ENCODE measurements around the gene TEDC1.

Gene TEDC1

DNA sequence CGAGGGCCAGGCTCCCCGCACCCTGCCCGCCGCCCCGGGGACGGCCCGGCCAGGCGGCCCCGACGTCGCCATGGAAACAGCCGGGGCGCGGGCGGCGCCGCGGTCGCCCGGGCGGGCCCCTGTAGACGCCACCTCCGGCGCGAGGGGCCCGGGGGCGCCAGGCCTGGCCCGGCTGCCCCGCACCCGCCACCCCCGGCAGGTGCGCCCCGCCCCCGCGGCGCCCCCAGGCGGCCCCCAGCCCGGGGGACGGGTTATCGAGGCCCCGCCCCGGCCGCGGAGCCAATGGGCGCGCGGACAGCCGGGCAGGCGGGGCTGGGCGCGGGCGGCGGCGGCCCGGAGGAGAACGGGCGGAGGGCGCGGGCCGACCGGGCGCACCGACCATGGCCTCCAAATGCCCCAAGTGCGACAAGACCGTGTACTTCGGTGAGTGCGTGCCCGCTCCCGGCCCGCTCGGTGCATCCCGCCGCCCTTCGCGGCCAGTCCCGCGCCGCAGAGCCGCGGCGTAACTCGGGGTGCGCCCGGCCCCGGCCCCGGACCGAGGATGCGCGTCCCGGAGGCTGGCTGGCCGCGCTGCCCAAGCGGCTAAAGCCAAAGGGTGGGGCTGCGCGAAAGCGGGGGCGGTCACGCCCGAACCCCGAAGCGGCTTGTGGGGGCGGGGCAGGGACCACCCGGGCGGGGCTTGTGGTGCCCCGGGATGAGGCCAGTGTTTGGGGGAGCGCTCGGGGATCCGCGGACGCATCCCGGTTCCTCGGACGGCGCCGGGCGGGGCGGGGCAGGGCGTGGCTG lies 16.4 kb upstream of the TEDC1 start, which contains the start of gene CRIP2:
Gene CRIP2, plus strand, starts transcription at position 339 of the 786 bp plus-strand sequence. Its CDS starts 42 bp downstream, at position 381.
- DNase-seq (ENCODE audit: low read depth): peak; percentile 36

DNA sequence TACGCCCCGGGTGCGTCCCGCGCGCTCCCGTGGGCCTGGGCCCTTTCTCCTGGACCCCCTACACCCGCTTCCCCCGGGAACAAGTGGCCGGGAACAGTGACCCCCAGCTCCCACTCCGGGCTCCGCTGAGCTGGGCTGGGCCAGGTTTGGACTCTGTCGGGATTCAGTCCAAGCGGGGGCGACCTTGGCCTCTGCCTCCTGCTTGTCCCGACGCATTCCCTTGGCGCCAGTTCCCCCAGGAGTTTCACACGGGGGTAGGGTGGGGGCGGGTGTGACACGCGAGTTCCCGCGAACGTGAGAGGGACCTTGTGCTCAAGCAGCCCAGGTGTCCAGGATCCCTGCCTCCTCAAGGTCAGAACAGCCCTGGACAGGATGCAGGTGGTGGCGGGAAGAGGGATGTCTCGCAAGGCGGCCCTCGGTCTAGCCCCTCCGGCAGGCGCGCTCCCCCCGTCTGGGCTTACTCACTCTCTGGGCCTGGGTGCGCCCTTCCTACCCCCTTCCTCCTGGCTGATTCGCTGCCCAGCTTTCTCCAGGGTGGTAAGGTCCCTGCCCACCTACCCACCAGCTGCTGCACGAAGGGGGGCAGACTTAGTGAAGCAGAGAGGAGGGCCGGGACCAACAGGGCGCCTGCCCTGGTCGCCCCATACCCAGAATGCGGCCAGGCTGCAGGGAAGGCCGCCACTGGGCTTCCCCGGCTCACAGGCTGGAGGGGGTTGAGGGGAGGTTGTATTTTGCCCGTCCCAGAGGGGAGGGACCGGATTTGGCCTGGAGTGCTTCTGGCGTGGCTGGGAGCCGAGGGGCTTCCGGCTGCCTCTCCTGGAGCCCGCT lies 15.6 kb upstream of the TEDC1 start:
- no peak for DNase-seq (ENCODE audit: low read depth)

DNA sequence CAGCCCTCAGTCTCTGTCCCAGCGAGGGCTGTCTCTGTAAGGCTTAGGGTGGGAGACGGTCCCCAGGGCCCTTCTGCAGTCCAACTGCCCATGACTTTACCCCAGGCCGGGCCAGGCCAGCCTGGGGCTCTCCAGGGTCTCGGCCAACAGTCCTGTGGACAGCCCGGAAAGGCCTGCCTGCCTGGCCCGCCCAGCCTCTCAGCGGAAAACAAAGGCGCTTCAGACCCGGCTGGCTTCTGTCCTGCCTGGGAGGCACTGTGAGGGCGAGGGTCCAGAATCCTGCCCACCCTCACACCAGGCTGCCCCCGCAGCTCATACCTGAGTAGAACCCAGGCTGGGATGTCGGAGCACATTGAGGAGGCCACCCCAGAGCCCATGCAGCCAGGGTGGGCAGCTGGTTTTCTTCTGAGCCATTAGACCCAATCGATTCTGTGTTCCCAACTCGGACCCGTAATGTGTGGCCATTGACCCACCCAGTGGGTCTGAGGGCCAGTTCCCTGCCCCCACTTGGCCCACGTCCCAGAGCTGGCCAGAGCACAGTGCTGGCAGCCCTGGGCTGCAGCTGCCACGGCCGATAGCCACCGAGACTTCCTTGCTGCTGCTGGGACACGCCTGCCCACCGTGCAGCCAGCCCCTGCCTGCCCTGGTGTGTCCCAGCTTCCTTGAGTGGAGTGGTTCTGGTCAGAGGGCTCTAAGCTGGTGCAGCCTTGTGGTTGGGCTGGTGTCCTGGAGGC lies 14.8 kb upstream of the TEDC1 start:
- DNase-seq (ENCODE audit: low read depth): no peak

DNA sequence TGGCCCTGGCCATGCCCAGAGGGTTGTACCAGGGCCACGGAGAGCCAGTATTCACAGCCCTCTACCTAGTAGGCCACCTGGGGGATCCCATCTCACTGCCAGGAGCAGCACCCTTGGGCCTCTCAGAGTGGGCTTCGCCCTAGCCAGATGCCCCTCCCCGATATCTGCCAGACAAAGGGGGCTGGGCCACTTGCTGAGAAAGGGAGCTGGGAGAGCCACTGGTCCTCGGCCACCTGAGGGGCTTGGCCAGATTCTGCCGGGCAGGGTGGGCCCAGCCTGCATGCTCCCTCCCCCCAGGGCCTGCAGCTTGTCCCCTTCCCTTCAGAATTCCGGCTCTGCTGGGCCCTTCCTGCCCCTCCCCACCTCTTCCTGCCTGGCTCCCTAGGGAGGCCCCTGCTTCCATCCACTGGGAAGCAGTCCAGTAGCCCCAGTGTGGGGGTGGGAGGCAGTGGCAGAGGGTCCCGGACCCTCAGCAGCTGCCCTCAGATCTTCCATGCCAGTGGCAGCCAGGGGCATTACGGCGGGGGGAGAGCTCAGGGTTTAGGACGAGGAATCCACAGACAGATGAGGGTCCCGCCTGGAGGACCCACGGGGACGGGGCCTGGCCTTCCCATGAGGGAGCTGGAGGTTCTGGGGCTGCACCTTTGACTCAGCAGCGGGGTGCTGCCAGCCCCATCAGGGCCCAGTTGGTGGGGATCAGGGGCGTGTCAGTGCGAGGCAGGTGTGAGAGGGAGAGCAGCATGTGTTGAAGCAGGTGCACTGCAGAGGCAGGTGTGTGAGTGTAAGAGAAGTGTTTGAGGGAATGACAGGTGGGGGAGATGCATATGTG lies 14.0 kb upstream of the TEDC1 start:
- DNase-seq (ENCODE audit: low read depth): no peak

DNA sequence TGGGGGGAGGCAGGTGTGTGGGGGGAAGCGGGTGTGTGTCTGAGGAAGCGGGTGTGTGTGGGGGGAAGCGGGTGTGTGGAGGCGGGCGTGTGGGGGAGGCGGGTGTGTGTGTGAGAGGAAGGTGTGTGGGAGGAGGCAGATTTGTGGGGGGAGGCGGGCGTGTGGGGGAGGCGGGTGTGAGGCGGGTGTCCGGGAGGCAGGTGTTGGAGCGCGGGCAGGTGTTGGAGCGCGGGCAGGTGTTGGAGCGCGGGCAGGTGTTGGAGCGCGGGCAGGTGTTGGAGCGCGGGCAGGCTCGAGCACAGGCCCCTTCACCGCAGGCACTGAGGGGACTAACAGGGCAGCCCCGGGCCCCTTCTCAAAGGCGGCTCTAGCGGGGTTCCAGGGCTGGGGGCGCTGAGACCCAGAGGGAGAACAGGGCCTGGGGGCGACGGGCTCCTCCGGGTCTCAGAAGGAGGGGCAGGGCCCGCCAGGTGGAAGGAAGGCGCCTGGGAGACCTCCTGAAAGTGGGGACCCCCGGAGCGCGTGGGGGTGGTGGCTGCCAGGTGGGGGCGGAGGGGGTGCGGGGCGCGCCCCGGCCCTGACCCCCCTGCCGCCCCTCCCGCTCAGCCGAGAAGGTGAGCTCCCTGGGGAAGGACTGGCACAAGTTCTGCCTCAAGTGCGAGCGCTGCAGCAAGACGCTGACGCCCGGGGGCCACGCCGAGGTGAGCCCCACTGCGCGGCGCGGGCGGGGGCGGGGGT lies 13.2 kb upstream of the TEDC1 start:
- DNase-seq (ENCODE audit: low read depth): no peak

DNA sequence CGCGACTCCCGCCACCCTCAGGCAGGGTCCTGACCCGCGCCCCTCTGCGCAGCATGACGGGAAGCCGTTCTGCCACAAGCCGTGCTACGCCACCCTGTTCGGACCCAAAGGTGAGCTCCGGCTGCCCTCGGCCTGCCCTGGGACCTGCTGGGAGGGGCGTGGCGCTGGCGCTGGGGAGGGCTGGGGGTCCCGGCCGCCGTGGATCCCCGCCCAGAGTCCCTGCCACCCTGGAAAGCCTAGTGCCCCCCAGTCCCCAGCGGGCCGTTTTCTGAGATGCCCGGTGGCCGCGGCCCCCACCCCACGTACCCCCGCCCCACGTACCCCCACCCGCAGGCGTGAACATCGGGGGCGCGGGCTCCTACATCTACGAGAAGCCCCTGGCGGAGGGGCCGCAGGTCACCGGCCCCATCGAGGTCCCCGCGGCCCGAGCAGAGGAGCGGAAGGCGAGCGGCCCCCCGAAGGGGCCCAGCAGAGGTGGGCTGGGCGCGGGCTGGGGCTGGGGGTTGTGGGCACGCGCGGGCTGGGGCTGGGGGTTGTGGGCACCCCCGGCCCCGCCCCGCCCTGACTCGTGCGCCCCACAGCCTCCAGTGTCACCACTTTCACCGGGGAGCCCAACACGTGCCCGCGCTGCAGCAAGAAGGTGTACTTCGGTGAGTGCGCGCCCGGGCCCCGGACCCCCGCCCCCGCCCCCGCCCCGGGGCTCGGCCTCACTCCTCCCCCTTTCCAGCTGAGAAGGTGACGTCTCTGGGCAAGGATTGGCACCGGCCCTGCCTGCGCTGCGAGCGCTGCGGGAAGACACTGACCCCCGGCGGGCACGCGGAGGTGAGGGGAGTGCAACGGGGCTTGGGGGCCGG lies 12.4 kb upstream of the TEDC1 start:
- DNase-seq (ENCODE audit: low read depth): no peak

DNA sequence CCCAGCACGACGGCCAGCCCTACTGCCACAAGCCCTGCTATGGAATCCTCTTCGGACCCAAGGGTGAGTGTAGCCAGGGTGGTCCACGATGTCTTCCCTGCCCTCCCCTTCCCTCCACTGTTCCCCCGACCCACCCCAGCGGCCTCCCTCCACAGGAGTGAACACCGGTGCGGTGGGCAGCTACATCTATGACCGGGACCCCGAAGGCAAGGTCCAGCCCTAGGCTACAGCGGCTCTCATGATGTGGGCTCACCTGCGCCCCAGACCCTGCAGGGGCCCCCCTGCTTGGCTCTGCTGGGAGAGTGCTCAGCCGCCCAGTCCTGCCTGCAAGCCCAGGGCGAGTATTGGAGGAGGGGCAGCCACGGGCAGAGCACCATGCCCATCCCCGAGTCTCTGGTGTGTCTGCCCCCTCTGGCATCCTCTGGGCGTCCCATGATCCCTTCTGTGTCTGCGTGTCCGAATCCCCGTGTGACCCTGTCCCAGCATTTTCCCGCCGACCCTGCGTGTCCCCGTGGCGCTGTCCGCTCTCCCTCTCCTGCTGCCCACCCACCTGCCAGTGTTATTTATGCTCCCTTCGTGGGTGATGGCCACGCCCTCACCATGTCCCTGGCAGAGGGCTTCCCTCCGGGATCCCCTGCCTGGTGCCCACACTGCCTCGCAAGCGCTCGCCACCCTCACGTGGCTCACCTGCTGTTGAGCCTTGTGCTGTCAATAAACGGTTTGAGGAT lies 11.5 kb upstream of the TEDC1 start:
- DNase-seq (ENCODE audit: low read depth): no peak

DNA sequence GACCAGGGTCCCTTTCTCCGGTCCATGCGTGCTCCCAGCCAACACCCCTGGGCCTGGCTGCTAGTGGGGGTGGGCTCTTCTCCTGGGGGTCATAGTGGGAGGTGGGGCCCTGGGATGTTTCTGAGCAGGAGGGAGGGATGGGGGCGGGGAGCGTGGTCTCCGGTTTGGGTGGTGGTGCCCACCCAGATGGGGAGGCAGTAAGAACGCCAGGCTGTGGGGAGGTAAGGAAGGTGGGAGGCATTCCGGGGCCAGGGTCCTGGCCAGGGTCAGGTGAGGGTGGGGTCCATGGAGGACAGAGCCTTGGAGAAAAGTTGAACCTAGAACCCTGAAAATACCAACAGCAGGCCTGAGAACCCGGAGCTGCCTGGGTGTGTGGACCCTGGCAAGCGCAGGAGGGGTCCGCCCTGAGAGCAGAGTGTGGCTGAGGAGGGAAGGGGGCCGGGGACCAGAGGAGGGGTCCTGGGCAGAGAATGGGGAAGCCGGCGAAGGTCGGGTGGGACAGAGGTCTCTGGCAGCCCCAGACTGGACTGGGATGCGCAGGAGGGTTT lies 10.8 kb upstream of the TEDC1 start:
- DNase-seq (ENCODE audit: low read depth): no peak

DNA sequence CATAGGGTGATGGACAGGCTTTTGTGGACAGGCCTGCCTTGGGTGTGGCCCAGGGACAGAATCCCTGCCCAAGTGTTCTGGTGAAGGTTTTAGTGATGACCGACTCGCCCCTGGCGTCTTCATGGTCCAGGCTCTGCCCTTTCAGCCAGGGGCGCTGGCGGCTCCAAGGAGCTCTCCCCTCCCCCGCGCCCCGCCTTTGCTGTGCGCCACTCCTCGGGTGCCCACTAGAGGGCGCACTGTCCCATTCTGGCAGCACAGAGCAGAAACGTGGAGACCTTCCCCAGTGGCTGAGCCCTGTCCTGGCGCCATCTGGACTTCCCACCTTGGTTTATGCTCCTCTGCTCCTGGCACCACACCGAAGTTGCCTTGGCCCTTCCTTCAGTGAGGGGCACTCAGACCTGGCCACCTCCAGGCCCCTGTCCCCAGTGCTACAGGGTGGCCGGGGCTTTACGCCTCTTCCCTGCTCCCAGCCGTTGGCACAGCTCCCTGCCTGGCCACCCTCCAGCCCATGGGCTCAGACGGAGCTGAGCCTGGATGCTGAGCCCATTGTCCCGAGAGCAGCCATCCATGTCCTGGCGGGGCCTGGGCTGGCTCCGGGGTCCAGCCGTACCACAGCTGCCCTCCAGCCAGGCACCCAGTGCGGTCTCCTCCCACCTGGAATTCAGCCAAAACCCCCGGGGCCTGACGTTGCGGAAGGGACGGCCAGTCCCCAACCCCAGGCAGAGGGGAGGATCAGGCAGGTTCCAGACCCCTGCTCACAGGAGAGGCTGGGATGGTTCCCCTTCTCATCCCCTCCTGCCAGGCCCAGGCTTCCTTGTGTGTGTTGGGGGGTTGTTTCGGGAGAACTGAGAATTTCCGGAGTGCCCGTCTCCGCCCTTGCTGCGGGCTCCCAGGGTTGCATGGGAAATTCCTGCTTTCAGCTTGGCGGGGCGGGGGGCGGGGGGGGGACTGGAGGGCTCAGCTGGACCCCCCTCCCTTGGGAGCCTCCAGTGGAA lies 9.9 kb upstream of the TEDC1 start:
- DNase-seq (ENCODE audit: low read depth): peak; percentile 86

DNA sequence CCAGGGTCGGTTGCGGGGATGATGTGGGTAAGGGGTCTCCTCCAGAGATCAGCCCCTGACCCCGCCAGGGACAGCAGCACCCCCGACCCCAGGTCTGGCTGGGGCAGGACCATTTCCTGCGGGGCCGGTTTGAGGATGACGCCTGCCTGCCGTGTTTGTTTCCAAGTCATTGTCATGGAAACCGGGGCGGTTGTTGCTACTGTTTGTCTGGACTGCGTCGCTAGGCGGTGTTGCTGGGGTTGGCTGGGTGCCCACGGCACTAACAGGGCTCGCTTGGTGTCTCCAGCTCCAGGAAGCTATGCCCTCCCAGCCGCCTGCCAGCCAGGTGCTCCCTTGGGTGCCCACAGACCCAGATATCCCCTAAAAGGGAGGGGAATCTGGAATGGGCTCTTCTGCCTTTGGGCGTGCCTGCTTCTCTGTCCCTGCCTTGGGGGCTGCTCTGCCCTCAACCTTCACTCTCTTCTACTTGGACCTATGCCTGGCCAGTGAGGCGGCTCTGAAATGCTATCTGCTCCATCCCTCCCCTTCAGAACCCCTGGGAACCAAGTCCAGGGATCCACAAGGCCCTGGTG lies 9.1 kb upstream of the TEDC1 start:
- peak; percentile 85 for DNase-seq (ENCODE audit: low read depth)

DNA sequence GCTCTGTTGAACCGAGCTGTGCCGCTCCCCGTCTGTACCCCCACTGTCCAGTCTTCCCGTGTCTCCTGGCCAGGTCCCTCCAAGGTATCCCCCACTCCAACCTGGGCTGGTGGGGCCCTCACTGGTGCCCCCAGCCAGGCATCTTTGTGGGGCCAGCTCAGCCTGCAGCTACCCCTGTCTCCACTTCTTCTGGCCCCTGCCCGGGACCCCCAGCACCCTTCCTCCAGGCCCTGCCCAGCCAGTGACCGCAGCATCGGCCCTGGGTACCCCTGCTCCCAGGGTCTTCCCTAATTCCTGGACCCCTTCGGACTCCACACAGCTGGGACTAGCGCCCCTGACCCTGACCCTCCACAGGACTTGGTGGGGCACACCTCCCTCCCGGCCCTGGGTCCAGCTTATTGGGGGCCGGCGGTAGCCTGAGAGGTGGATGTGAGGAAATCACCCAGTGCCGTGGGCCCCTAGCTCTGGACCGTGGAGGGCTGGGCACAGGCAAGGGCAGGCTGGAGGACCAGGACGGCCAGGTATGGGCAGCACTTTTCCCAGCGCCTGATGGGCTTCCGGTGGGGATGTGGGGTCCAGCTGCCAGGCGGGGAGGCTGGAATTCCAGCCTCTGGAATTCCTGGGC lies 8.4 kb upstream of the TEDC1 start:
- no peak for DNase-seq (ENCODE audit: low read depth)

DNA sequence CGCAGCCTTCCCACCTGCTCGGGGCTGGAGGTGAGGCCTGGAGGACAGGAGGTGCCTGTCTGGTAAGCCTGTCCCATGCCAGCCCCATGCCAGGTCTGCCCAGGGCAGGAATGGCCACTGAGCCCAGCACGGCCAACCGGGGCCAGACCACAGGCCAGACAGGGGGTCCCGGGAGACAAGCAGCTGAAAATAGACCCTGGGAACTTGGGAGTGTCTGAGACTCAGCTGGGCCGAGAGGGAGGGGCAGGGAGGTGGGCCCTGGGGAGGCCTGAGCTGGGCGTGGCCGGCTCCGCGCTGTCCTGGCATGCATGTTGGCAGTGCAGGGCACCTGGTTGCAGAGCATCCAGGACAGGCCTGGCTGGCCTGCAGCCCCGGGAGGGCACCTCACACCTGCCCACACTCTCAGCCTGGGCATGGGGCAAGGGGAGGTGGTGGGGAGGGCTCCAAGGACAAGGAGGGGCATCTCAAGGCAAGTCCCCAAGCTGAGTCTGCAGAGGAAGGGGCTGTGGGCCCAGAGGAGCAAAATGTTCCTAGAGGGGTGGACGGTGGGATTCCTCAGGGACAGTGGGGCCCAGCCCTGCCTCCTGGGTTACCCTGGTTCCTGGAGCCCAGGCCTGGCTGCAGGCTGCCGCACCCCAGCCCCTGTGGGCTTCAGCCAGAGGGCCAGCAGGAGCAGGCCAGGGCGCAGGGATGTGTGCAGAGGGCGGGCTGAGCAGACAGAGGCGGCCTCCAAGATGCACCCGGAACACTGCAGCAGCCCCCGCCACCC lies 7.6 kb upstream of the TEDC1 start:
- DNase-seq (ENCODE audit: low read depth): no peak

DNA sequence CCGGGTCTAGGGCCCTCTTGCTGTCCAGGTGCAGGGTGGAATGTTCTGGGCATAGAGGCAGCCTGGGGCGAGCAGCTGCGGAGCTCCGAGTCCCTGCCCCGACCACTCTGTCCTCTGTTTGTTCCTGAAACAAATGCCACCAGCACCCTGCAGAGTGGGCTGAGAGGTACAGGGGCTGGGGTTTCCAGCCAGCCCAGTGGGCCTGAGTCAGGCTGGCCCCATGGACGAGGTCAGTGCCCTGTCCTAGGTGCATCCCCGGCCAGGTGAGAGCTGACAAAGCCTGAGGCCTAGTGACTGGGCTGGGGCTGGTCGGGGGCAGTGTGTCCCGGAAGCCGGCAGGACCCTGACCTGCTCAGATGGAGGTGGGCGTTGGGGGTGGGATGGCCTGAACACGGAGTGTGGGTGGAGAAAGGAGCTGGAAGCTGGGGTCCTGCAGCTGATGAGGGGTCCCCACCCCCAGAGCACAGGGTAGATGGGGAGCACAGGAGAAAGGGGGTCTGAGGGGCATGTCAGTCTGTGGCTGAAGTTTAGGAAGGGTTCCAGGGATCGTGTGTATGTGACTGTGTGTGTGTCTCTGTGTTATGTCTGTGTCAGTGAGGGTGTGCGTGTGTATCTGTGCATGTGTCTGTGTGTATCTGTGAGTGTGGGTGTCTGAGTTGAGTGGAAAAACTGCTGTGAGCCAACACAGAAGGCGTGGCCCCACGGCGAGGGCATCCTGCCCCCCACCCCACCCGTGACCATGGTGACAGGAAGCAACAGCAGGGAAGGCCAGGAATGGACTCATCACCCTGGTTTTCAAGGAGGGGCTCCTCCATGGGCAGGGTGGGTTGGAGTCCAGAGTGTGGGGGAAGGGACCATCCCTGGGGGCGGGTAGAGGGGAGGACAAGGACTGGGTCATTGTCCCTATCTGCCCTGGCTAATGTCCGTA lies 6.7 kb upstream of the TEDC1 start:
- DNase-seq (ENCODE audit: low read depth): no peak

DNA sequence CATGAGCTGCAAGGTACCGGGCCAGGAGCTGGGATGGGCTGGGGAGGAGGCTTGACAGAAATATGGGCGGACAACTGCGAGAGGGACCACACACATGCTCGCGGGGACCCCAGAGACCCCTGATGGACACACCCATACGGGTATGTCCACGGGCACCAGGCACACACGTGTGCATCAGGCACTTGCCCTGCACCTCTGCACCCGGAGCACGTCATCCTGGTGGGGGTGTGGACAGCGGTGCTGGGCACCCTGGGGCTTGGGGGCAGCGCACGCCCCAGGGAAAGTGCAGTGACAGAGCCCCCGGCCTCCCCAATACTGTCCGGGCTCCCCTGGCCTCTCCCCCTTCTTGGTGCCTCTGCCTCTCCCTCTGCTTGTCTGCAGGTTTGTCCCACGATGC lies 6.1 kb upstream of the TEDC1 start:
- no peak for DNase-seq (ENCODE audit: low read depth)

DNA sequence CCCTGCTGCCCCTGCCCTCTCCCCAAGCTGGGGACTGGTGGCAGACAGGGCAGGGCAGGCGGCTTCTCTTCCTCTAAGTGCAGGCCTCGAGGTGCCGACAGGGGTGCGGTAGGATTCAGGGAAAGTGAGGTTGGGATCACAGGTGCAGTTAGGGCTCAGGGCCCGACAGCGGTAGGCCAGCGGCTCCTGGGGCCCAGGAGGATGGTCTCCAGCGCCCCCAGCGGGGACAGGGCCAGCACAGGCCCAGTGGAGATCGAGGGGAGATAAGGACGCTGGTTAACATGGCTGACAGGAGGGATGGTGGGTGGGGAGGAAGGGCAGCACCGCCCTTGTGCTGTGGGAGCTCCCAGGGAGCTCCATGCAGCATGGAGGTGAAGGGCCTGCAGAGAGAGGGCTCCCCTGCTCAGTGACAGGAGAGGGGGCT lies 5.3 kb upstream of the TEDC1 start:
- DNase-seq (ENCODE audit: low read depth): no peak
